Measurements from ENCODE around the gene TXNDC15. TPM values are rescaled to one million over a fixed set of nuclear protein-coding genes. Genes with fewer than 3 reads are reported as not detected.

The TXNDC15 gene
- total and polyA plus RNA-seq, 4 donors = 29.3 to 53.1 (median 44.2) TPM

- Histone ChIP-seq H3K9ac (ENCODE audit: low read depth in 1 of 2, low read length in 2 of 2) (peak overlapping the region in 1 of 2 donors; percentile 89), H3K36me3 (ENCODE audit: control insufficient read depth in 4 of 4, insufficient read depth in 3 of 4, low read depth in 1 of 4, low read length in 3 of 4) (no peaks in the 10 kb centered on the region), H3K4me1 (ENCODE audit: control insufficient read depth in 4 of 4, insufficient read depth in 4 of 4, low read length in 3 of 4) (peaks cover 0 to 11% (median 5%) of the 10 kb centered on the region in 4 donors), H3K27me3 (ENCODE audit: control insufficient read depth in 4 of 4, insufficient read depth in 4 of 4, low read length in 3 of 4) (no peaks in the 10 kb centered on the region), H3K27ac (ENCODE audit: low read depth in 1 of 2, low read length in 2 of 2) (peak overlapping the region in 1 of 2 donors; percentile 73), H3K9me3 (ENCODE audit: control insufficient read depth in 4 of 4, low read length in 3 of 4) (no peaks in the 10 kb centered on the region), H3K4me3 (ENCODE audit: low read depth in 1 of 3, low read length in 3 of 3) (no peak overlapping the region)
- 86% methylated on average over 6 of the region's 6 CpGs for WGBS
- DNase-seq (ENCODE audit: low spot score) = no peak
- no peak for TF ChIP-seq JUND (IDR thresholded peaks at IDR 0.05)
- TF ChIP-seq, protein P1, sequence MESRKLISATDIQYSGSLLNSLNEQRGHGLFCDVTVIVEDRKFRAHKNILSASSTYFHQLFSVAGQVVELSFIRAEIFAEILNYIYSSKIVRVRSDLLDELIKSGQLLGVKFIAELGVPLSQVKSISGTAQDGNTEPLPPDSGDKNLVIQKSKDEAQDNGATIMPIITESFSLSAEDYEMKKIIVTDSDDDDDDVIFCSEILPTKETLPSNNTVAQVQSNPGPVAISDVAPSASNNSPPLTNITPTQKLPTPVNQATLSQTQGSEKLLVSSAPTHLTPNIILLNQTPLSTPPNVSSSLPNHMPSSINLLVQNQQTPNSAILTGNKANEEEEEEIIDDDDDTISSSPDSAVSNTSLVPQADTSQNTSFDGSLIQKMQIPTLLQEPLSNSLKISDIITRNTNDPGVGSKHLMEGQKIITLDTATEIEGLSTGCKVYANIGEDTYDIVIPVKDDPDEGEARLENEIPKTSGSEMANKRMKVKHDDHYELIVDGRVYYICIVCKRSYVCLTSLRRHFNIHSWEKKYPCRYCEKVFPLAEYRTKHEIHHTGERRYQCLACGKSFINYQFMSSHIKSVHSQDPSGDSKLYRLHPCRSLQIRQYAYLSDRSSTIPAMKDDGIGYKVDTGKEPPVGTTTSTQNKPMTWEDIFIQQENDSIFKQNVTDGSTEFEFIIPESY (IDR thresholded peaks at IDR 0.05) = no peak
- no peak for TF ChIP-seq RAD21 (IDR thresholded peaks at IDR 0.05)
- TF ChIP-seq YY1 (IDR thresholded peaks at IDR 0.05) = no peak
- TF ChIP-seq CTCF (IDR thresholded peaks at IDR 0.05; ENCODE audit: low read depth, low read length, missing input control) = no peak
- TF ChIP-seq SP1 (IDR thresholded peaks at IDR 0.05) = no peak
- no peak for TF ChIP-seq HNF4A (conservative IDR thresholded peaks at IDR 0.05)
- TF ChIP-seq, protein P2, sequence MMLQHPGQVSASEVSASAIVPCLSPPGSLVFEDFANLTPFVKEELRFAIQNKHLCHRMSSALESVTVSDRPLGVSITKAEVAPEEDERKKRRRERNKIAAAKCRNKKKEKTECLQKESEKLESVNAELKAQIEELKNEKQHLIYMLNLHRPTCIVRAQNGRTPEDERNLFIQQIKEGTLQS (IDR thresholded peaks at IDR 0.05) = no peak
- no peak for TF ChIP-seq EGR1 (IDR thresholded peaks at IDR 0.05; ENCODE audit: low read depth in 2 of 2)
- TF ChIP-seq, protein P3, sequence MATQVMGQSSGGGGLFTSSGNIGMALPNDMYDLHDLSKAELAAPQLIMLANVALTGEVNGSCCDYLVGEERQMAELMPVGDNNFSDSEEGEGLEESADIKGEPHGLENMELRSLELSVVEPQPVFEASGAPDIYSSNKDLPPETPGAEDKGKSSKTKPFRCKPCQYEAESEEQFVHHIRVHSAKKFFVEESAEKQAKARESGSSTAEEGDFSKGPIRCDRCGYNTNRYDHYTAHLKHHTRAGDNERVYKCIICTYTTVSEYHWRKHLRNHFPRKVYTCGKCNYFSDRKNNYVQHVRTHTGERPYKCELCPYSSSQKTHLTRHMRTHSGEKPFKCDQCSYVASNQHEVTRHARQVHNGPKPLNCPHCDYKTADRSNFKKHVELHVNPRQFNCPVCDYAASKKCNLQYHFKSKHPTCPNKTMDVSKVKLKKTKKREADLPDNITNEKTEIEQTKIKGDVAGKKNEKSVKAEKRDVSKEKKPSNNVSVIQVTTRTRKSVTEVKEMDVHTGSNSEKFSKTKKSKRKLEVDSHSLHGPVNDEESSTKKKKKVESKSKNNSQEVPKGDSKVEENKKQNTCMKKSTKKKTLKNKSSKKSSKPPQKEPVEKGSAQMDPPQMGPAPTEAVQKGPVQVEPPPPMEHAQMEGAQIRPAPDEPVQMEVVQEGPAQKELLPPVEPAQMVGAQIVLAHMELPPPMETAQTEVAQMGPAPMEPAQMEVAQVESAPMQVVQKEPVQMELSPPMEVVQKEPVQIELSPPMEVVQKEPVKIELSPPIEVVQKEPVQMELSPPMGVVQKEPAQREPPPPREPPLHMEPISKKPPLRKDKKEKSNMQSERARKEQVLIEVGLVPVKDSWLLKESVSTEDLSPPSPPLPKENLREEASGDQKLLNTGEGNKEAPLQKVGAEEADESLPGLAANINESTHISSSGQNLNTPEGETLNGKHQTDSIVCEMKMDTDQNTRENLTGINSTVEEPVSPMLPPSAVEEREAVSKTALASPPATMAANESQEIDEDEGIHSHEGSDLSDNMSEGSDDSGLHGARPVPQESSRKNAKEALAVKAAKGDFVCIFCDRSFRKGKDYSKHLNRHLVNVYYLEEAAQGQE (IDR thresholded peaks at IDR 0.05) = no peak
- no peak for TF ChIP-seq RXRA (IDR thresholded peaks at IDR 0.05)
- TF ChIP-seq, protein P4, sequence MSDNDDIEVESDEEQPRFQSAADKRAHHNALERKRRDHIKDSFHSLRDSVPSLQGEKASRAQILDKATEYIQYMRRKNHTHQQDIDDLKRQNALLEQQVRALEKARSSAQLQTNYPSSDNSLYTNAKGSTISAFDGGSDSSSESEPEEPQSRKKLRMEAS (IDR thresholded peaks at IDR 0.05) = no peak
- no peak for TF ChIP-seq TAF1 (conservative IDR thresholded peaks at IDR 0.05)
- TF ChIP-seq FOXA2 (IDR thresholded peaks at IDR 0.05) = no peak
These were observed 677 bp upstream of the TXNDC15 start for GRCh38 chr5:134873494-134873893.

Data from liver (tissue), 9 donors.